ENCODE measurements around the gene PPP2R5D.

PPP2R5D gene

DNA sequence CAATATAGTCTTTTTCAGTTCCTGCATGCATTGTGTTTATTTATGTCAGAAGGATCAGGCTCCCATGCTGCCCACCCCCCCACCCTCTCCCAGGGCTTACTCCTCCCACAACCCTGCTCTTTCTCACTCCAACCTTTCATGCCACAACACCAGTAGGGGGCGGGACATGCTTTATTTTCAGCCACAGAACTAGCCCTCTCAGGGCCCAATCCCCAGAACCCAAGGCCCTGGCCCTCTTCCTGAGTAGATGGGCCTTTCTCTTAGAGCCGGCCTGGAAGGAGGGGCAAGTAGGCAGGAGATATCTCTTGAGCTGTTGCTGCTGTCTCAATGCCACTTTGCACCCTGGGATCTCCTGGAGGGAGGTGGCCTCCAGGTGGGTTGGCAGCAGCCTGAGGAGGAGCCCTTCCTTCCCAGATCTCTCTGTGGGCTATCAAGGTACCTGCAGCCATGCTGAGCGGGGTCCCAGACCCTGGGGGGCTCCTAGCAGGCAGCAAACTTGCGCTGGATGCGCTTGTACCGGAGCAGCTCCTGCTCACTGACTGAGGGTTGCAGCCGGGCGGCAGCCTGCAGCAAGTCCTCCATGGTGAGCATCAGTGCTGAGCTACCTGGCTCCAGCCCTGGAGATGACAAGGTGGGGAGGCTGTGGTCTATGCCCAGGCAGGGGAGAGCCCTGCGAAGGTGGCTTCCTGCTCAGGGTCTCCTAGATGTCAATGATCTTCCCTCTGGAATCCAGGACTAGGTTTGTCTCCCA is 20.3 kb upstream of the PPP2R5D start:
- peak; percentile 66 for DNase-seq (ENCODE audit: low read depth)
- H3K4me3 ChIP-seq (ENCODE audit: low read depth, low read length) = no peak overlapping the region
- TF ChIP-seq, protein P1, sequence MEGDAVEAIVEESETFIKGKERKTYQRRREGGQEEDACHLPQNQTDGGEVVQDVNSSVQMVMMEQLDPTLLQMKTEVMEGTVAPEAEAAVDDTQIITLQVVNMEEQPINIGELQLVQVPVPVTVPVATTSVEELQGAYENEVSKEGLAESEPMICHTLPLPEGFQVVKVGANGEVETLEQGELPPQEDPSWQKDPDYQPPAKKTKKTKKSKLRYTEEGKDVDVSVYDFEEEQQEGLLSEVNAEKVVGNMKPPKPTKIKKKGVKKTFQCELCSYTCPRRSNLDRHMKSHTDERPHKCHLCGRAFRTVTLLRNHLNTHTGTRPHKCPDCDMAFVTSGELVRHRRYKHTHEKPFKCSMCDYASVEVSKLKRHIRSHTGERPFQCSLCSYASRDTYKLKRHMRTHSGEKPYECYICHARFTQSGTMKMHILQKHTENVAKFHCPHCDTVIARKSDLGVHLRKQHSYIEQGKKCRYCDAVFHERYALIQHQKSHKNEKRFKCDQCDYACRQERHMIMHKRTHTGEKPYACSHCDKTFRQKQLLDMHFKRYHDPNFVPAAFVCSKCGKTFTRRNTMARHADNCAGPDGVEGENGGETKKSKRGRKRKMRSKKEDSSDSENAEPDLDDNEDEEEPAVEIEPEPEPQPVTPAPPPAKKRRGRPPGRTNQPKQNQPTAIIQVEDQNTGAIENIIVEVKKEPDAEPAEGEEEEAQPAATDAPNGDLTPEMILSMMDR (conservative IDR thresholded peaks at IDR 0.05; ENCODE audit: low read depth, low read length) = peak; percentile 56

DNA sequence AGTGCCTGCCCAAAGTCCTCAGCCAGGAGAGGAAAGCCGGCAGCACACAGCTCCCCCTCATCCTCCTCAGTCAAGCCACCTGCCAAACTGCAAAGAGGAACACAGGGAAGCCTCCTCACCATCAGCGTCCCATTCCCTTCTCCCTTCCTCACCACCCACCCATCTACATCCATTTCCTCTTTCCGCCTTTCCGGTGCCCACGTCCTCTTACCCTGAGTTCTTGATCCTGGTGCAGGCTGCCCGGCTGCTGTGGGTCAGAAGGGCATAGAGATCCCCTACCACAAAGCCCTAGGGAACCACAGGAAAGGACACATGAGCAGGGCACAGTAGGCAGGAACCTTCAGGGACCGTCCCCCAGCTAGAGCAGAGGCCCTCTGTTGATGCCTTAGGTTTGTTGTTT is 17.8 kb upstream of the PPP2R5D start:
- no peak overlapping the region for H3K4me3 ChIP-seq (ENCODE audit: low read depth, low read length)
- no peak for DNase-seq (ENCODE audit: low read depth)
- TF ChIP-seq, protein P1 (conservative IDR thresholded peaks at IDR 0.05; ENCODE audit: low read depth, low read length) = no peak

DNA sequence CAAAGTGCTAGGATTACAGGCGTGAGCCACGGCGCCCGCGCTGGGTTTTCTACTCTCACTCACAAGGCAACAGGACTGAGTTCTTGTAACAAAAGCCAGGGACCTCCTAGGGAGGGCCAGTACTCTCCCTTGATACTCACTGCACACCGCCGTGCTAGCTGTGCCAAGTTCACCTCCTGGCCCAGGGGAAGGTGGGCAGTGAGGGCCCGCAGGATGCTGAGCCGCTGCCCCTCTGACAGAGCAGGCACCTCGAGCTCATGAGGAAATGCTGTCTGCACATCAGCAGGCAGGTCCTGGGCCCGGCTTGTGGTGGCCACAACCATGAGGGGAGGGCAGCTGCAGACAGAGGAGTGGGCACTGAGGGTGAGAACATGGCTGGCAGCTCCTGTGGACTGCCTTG is 17.1 kb upstream of the PPP2R5D start:
- H3K4me3 ChIP-seq (ENCODE audit: low read depth, low read length) = no peak overlapping the region
- DNase-seq (ENCODE audit: low read depth) = no peak
- TF ChIP-seq, protein P1 (conservative IDR thresholded peaks at IDR 0.05; ENCODE audit: low read depth, low read length) = no peak

DNA sequence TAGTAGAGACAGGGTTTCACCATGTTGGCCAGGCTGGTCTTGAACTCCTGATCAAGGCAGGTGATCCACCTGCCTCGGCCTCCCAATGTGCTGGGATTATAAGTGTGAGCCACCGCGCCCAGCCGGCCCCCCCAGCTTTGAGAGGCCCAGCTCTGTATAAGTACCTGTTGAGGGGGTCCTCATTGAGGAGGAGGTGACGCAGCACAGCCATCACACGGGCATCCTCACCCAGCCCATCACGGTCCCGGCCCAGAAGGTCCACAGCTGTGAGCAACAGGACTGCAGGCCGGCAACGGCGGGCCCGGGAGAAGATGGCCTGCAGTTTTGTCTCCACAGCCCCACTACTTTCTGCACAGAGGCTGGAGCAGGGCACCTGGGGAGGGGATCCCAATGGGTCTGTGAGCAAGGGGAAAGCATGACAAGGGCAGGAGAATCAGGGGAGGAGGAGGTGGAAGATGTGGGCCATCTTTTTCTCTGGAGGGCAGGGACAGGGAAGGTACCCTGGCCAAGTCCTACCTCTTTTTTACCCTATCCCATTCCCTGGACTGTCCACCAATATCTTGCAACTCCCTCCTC is 16.2 kb upstream of the PPP2R5D start:
- TF ChIP-seq, protein P1 (conservative IDR thresholded peaks at IDR 0.05; ENCODE audit: low read depth, low read length) = no peak
- no peak overlapping the region for H3K4me3 ChIP-seq (ENCODE audit: low read depth, low read length)
- no peak for DNase-seq (ENCODE audit: low read depth)

DNA sequence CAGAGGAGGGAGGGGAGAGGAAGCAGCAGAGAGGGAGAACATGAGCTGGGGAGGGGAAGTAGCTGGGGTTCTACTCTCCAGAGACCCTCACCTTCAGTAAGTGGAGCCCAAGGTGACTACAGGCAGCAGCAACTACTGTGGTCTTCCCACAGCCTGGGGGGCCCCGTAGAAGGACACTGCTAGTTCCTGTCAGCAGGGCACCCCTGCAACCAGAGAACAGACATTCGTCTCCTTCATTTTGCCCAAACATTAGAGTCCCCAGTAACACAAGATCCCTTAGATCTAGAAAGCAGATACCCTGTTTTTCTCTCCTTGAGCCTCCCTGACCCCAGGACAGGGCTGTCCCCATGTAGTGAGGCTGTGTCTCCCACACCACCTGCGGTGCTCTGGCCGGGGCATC is 15.6 kb upstream of the PPP2R5D start:
- no peak for DNase-seq (ENCODE audit: low read depth)
- TF ChIP-seq, protein P1 (conservative IDR thresholded peaks at IDR 0.05; ENCODE audit: low read depth, low read length) = no peak

DNA sequence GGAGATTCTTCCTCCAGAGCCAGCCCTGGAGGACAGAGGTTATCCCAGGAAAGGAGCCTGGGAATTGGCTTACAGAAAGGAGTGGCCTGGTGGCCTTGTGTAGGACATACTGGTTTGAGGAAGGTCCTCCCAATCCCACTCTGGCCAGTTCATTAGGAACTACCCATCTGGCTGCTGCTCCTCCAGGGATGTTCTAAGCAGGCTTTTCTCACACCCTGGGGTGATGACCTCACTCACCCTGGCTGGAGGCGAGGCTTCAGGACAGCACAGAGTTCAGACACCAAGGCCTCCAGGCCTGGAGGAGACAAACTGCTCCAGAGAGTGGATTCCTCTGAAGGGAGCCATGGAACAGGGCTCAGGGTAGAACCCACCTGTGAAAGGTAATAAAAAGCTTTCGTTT is 14.9 kb upstream of the PPP2R5D start:
- no peak overlapping the region for H3K4me3 ChIP-seq (ENCODE audit: low read depth, low read length)
- DNase-seq (ENCODE audit: low read depth) = no peak
- TF ChIP-seq, protein P1 (conservative IDR thresholded peaks at IDR 0.05; ENCODE audit: low read depth, low read length) = no peak

More for the DNA sequence above, 15.6 kb upstream of the PPP2R5D start:
- no peak overlapping the region for H3K4me3 ChIP-seq (ENCODE audit: low read depth, low read length)

DNA sequence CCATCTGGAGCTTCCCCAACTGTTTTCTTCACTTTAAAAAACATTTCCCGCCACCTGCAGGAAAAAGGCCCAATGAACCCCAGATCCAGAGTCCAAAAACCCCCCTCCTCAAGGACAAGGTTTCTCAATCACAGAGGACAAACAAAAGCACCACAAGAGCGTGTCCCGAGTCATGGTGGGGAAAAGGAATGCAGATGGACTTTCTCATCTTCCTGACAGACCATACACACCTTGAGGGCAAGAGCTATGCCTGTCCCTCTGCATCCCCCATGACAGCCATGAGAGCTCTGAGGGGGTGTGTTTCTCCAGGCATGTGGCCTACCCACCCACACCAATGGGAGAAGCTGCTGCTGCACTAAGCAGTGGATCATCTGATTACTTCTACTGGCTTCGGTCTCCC is 14.4 kb upstream of the PPP2R5D start:
- H3K4me3 ChIP-seq (ENCODE audit: low read depth, low read length) = no peak overlapping the region
- TF ChIP-seq, protein P1 (conservative IDR thresholded peaks at IDR 0.05; ENCODE audit: low read depth, low read length) = no peak
- DNase-seq (ENCODE audit: low read depth) = no peak
